NCI-H1105 treated with DMSO at 0.1 percent for 48 hours (cell line): Measurements from ENCODE around the gene FREM3.

Experiments used
- DNase-seq: peaks from one replicate; lab custom pipeline; 2025; lab: John Stamatoyannopoulos, UW

FREM3 gene

GRCh38 chr4:143667461-143667860, 33.0 kb downstream of the FREM3 start:
- no peak for DNase-seq

- no peak for DNase-seq
These were observed 42.1 kb downstream of the FREM3 start for GRCh38 chr4:143658336-143658735.

DNA sequence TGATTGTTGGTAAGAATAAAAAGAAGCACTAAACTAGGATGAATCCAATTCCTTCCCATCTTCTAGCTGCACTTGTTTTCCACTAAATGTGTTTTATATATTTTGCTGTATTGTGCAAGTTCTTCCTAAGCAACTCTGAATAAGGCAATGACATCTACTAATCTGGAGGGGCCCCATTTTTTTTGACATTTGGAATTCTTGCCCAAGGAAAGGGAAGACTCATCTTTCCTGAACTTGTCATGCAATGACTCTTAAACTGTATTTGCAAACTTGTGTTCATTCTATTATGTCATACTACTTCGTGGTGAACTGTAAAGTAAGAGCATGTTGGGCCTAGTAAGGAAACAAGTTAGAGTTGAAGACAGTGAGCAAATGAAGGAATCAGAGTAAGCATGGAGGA, 45.9 kb downstream of the FREM3 start:
- no peak for DNase-seq

- no peak for DNase-seq
These were observed 47.4 kb downstream of the FREM3 start for GRCh38 chr4:143653031-143653430.

DNA sequence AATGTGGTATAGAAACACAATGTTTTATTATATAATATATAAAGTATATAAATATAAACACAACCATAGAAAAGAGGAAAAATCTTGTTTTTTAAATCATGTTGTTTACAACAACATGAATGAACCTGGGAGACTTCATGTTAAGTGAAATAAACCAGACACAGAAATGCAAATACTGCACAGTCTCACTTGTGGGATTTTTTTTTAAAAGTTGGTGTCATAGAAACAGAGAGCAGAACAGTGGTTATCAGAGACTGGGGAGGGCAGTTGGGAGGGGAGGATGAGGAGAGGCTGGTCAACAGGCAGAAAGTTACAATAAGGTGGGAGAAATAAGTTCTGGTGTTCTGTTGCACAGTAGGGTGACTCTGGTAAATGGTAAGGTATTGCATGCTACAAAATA, 57.1 kb downstream of the FREM3 start:
- DNase-seq, result no peak

DNA sequence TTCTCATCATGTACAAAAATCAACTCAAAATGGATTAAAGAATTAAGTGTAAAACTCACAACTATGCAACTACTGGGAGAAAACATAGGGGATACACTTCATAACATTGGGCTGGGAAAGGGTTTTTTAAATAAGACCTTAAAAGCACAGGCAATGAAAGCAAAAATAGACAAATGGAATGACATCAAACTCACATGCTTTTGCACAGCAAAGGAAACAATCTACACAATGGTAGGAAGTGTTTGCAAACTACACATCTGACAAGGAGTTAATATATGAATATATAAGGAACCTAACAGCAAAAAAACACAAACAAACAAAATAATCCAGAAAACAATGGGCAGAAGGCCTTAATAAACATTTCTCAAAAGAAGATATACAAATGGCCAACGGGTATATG, 57.9 kb downstream of the FREM3 start:
- DNase-seq, result no peak

DNA sequence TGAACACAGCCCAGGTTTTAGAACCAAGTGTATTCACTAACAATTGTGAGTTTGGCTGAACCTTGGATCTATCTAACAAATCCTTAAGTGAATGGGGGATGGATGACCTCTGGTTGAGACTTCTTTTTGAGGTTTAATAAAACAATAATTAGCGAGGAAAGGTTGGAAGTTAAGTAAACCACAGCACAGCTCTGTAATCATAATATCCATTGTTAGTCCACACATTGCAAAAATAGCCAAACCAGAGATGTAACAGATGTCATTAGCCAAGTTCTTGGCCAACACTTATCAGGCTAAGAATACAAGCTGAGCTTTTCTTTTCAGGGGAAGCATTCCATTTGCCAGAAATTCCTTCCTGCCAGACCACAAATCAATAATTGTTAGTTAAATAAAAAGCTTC, 59.1 kb downstream of the FREM3 start:
- DNase-seq, result no peak

GRCh38 chr4:143634763-143635162, 65.7 kb downstream of the FREM3 start:
- no peak for DNase-seq

- no peak for DNase-seq
These were observed 66.6 kb downstream of the FREM3 start for GRCh38 chr4:143633833-143634232.

GRCh38 chr4:143626134-143626911, 74.2 kb downstream of the FREM3 start:
- DNase-seq, result peak; percentile 41

DNA sequence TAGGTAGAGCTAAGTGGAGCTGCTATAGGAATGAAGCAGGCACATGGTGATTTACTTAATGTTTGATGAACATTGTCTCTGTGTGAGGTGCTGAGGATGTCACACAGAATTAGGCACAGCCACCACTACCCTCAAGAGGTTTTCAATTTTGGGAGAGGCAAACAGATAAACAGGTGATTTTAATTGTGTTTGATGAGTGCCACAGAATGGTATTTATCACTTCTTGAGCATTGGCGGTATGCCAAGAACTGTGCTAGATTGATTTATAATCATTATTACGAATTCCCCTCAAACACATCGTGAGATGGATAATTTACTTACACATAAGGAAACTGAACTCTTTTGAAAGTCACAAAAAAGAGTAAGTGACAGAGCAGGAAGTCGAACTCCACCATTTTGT, 74.8 kb downstream of the FREM3 start:
- DNase-seq, result peak; percentile 54

DNA sequence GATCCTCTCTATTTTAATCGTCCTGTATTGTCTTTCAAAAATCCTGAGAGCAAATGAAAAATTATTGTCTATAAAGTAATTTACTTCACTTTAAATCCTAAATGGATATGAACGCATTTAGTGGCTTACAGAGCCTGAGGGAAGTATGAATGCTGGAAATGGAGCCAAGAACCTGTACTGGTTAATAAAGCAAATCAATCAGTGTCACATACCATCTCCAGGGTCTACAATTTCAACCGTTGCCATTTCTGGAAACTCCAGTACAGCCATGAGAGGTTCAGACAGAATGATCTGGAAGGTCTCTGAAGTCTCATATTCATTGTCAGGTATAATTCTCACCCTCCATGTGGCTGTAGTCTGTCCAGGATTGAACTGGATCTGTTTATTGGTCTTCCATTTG, 76.6 kb downstream of the FREM3 start:
- DNase-seq, result no peak

GRCh38 chr4:143618811-143619210, 81.7 kb downstream of the FREM3 start:
- DNase-seq, result no peak

- DNase-seq, result no peak
These were observed 82.3 kb downstream of the FREM3 start for GRCh38 chr4:143617994-143618679.

DNA sequence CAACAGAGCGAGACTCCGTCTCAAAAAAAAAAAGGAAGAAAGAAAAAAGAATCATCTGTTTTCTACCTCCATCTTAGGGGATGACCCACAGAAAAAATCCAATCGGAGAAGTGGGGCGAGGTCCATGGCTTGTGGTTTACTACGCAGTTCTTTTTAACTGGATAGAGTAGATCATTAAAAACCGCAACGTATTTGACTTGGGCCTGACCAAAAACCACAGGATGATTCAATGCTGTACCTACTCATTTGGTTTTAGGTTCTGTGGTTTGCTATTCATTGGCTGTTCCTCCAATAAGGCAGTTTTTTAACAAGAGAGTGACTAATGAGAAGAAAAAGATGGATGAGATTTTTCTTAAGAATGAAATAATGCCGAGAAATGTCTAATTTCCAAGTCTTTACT, 83.7 kb downstream of the FREM3 start:
- DNase-seq, result no peak

DNA sequence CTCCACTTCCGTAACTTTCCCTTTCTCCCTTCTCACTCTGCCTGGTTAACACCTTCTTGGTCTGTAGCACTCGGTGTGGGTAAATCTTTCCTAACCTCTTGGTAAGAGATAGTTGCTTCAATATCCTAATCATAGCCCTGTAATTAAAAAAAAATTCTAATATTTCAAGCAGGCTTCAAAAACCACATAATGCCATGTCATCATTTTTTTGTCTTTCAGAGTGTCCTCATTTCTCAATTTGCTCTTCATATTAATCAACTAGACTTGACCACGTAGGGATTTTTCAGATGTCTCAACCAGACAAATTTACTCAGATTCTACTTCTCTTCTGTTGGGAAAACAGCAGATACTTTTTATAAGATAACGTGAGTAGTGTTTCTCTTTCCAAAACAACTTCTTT, 91.0 kb downstream of the FREM3 start:
- no peak for DNase-seq

GRCh38 chr4:143606480-143606879, 94.0 kb downstream of the FREM3 start:
- no peak for DNase-seq

DNA sequence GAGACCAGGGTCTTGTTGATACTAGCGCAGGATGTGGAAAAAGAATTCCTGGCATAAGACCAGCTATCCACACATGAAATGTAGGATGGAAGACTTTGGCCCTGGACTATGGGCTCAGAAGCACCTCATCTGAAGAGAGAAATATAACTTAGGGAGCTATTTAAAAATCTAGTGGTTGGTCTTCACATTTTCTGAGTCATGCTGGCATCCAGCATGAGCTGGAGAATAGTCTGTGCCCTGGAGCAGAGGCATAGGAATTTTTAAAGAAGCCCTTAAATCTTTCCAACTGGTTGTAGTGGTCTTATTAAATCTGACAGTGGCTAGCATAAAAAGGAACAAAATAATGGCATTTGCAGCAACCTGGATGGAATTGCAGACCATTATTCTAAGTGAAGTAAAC, 100.6 kb downstream of the FREM3 start:
- DNase-seq, result no peak

DNA sequence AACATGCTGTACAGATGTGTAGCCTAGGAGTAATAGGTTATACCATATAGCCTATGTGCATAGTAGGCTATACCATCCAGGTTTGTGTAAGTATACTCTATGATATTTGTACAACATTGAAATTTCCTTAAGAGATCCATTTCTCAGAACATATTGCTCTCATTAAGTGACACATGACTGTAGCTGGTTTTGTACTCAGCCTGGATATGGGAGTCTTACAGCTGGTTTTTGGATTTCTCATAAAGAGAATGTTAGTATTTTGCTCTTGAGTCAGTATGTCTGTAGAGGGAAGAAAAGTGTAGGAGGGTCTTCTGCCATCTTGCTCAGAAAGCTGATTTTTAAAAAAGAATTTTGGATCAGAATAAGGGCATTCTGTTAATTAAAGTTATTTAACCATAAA, 101.7 kb downstream of the FREM3 start:
- no peak for DNase-seq

- DNase-seq, result no peak
These were observed 103.2 kb downstream of the FREM3 start for GRCh38 chr4:143597276-143597675.

- DNase-seq, result no peak
These were observed 112.8 kb downstream of the FREM3 start for GRCh38 chr4:143587703-143588102.

DNA sequence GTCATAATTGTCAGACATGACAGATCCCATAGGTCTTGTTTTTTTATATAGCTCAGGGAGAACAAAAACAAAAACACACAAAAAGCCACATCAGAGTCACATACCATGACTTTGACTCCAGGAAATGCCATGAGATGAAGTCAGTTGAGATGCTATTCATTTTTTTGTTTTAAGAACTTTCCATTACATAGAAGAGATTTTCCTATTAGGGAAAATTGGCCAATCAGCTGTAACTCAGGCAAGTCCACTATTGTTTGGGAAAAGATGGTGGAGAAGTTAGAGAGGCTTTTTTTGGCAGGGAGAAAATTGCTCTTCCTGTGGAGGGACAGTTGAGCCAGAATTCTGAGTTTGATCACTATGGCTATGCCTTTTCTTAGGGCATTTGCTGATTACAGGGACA, 114.4 kb downstream of the FREM3 start:
- no peak for DNase-seq

- DNase-seq, result no peak
These were observed 114.9 kb downstream of the FREM3 start for GRCh38 chr4:143585548-143585947.
